Measurements from ENCODE around the gene CRB1.

The CRB1 gene

GRCh38 chr1:197268012-197268411 lies at the start of gene CRB1:
TSS of gene CRB1 (plus strand) at chr1:197268252. CDS start at chr1:197268413, 161 bp downstream.
- TF ChIP-seq GATA3 (IDR thresholded peaks at IDR 0.05; ENCODE audit: low read depth, low read length) (no peak), GATA2 (IDR thresholded peaks at IDR 0.05; ENCODE audit: low read depth, low read length) (no peak)

GRCh38 chr1:197218857-197219256 lies 49.2 kb upstream of the CRB1 start:
- TF ChIP-seq GATA2 (IDR thresholded peaks at IDR 0.05; ENCODE audit: low read depth, low read length) (no peak), GATA3 (IDR thresholded peaks at IDR 0.05; ENCODE audit: low read depth, low read length) (no peak)

- TF ChIP-seq GATA2 (IDR thresholded peaks at IDR 0.05; ENCODE audit: low read depth, low read length) (no peak), GATA3 (IDR thresholded peaks at IDR 0.05; ENCODE audit: low read depth, low read length) (no peak)
These were observed 45.9 kb upstream of the CRB1 start for GRCh38 chr1:197222025-197222685.

GRCh38 chr1:197222780-197223179 lies 45.3 kb upstream of the CRB1 start:
- TF ChIP-seq GATA2 (IDR thresholded peaks at IDR 0.05; ENCODE audit: low read depth, low read length) (no peak), GATA3 (IDR thresholded peaks at IDR 0.05; ENCODE audit: low read depth, low read length) (no peak)

GRCh38 chr1:197224160-197224559 lies 43.9 kb upstream of the CRB1 start:
- TF ChIP-seq GATA2 (IDR thresholded peaks at IDR 0.05; ENCODE audit: low read depth, low read length) (no peak), GATA3 (IDR thresholded peaks at IDR 0.05; ENCODE audit: low read depth, low read length) (no peak)

- no peak for TF ChIP-seq GATA2 (IDR thresholded peaks at IDR 0.05; ENCODE audit: low read depth, low read length)
- no peak for TF ChIP-seq GATA3 (IDR thresholded peaks at IDR 0.05; ENCODE audit: low read depth, low read length)
These were observed 42.4 kb upstream of the CRB1 start for GRCh38 chr1:197225611-197226010.

GRCh38 chr1:197234581-197234980 lies 33.5 kb upstream of the CRB1 start:
- TF ChIP-seq GATA3 (IDR thresholded peaks at IDR 0.05; ENCODE audit: low read depth, low read length) (no peak), GATA2 (IDR thresholded peaks at IDR 0.05; ENCODE audit: low read depth, low read length) (no peak)

GRCh38 chr1:197235355-197235754 lies 32.7 kb upstream of the CRB1 start:
- TF ChIP-seq GATA2 (IDR thresholded peaks at IDR 0.05; ENCODE audit: low read depth, low read length) = no peak
- no peak for TF ChIP-seq GATA3 (IDR thresholded peaks at IDR 0.05; ENCODE audit: low read depth, low read length)

GRCh38 chr1:197247465-197247864 lies 20.6 kb upstream of the CRB1 start:
- TF ChIP-seq GATA2 (IDR thresholded peaks at IDR 0.05; ENCODE audit: low read depth, low read length) = no peak
- no peak for TF ChIP-seq GATA3 (IDR thresholded peaks at IDR 0.05; ENCODE audit: low read depth, low read length)

GRCh38 chr1:197249324-197249723 lies 18.7 kb upstream of the CRB1 start:
- TF ChIP-seq GATA3 (IDR thresholded peaks at IDR 0.05; ENCODE audit: low read depth, low read length) = no peak

- TF ChIP-seq GATA3 (IDR thresholded peaks at IDR 0.05; ENCODE audit: low read depth, low read length) (no peak), GATA2 (IDR thresholded peaks at IDR 0.05; ENCODE audit: low read depth, low read length) (no peak)
These were observed 17.4 kb upstream of the CRB1 start for GRCh38 chr1:197250616-197251015.

- TF ChIP-seq GATA3 (IDR thresholded peaks at IDR 0.05; ENCODE audit: low read depth, low read length) (no peak), GATA2 (IDR thresholded peaks at IDR 0.05; ENCODE audit: low read depth, low read length) (no peak)
These were observed 15.1 kb upstream of the CRB1 start for GRCh38 chr1:197252973-197253372.

GRCh38 chr1:197254866-197255265 lies 13.2 kb upstream of the CRB1 start:
- no peak for TF ChIP-seq GATA3 (IDR thresholded peaks at IDR 0.05; ENCODE audit: low read depth, low read length)
- no peak for TF ChIP-seq GATA2 (IDR thresholded peaks at IDR 0.05; ENCODE audit: low read depth, low read length)

GRCh38 chr1:197264936-197265567 lies 3.0 kb upstream of the CRB1 start:
- TF ChIP-seq GATA2 (IDR thresholded peaks at IDR 0.05; ENCODE audit: low read depth, low read length) (no peak), GATA3 (IDR thresholded peaks at IDR 0.05; ENCODE audit: low read depth, low read length) (no peak)

GRCh38 chr1:197269053-197269452 lies 1.0 kb downstream of the CRB1 start:
- TF ChIP-seq GATA3 (IDR thresholded peaks at IDR 0.05; ENCODE audit: low read depth, low read length) (no peak), GATA2 (IDR thresholded peaks at IDR 0.05; ENCODE audit: low read depth, low read length) (no peak)
